HCT116 (cell line): ENCODE measurements around the gene ALK. TPM values are rescaled to one million over a fixed set of nuclear protein-coding genes. Genes with fewer than 3 reads are reported as not detected.

Source experiments
- ATAC-seq: fragments of 200-7000 bp; cut with Tn5 transposase; 2 replicates; pipeline ENCODE4 v1.9.1; 2020; ENCODE audit warnings: mild to moderate bottlenecking, moderate library complexity
- BruUV-seq: library from RNA; stranded (reverse); fragments of 400-500 nt; replicated peaks from 2 replicates; lab custom pipeline; 2021; lab: Mats Ljungman, UMichigan
- CTCF ChIA-PET: fragments of 300-600 bp; sonication (Branson Sonifier 250); formaldehyde crosslinking; loops from one replicate; lab custom pipeline; 2021; ENCODE audit warnings: antibody characterized with exemption; lab: Charles Lee
- POLR2A ChIA-PET: fragments of 300-600, 350-600 bp; sonication (Branson Sonifier 250); formaldehyde crosslinking; loops from one replicate; lab custom pipeline; 2021; ENCODE audit warnings: antibody characterized with exemption; lab: Charles Lee
- RAD21 ChIA-PET, 2 experiments: fragments of 300-600 bp; sonication (Branson Sonifier 250); formaldehyde crosslinking; loops; one replicate each; lab custom pipeline; 2023; ENCODE audit warnings: low total read pairs in 2 of 2; ENCODE audit not compliant: uncharacterized antibody in 2 of 2, unreplicated experiment in 2 of 2, low non-redundant PET in 1 of 2; lab: Charles Lee
- DNase-seq: peaks from one replicate; pipeline ENCODE4 v3.0.0-alpha.2; 2010; ENCODE audit warnings: low read depth, low spot score
- H2AFZ ChIP-seq: fragments of 200-600 bp; shearing (Covaris generic), sonication (generic); 2 replicates; pipeline ENCODE4 v1.6.1; 2017; ENCODE audit warnings: low read depth, mixed run types, mixed read lengths, antibody characterized with exemption, low read length; ENCODE audit not compliant: poor library complexity, severe bottlenecking
- H3K27ac ChIP-seq: 2 replicates; pipeline ENCODE4 v1.5.1; 2012; ENCODE audit warnings: low read depth, low read length
- H3K27me3 ChIP-seq: fragments of 200-600 bp; sonication (generic); 2 replicates; pipeline ENCODE4 v1.6.1; 2016; ENCODE audit warnings: mixed run types, low read length, mixed read lengths; ENCODE audit not compliant: insufficient read depth
- H3K36me3 ChIP-seq, 2 experiments: fragments of 200-500 bp in 1 of 2; fragments of 200-600 bp in 1 of 2; sonication (Bioruptor generic) in 1 of 2; sonication (generic) in 1 of 2; 2 replicates each; pipeline versions ENCODE4 v1.5.1 to v1.6.1; 2014 to 2016; ENCODE audit warnings: low read length in 2 of 2, inconsistent platforms in 1 of 2, mixed read lengths in 1 of 2, mixed run types in 1 of 2; ENCODE audit not compliant: insufficient read depth in 2 of 2, control insufficient read depth in 1 of 2
- H3K4me1 ChIP-seq, 2 experiments: fragments of 200-600 bp in 1 of 2; sonication (generic) in 1 of 2; 2 replicates each; pipeline versions ENCODE4 v1.5.1 to v1.6.1; 2012 to 2017; ENCODE audit warnings: low read length in 2 of 2, inconsistent platforms in 1 of 2, mild to moderate bottlenecking in 1 of 2, mixed read lengths in 1 of 2, mixed run types in 1 of 2, moderate library complexity in 1 of 2; ENCODE audit not compliant: insufficient read depth in 2 of 2, control insufficient read depth in 1 of 2
- H3K4me2 ChIP-seq: fragments of 200-600 bp; sonication (generic); 2 replicates; pipeline ENCODE4 v1.6.1; 2017; ENCODE audit warnings: mixed run types, low read length, mixed read lengths
- H3K4me3 ChIP-seq, 2 experiments: fragments of 200-600 bp in 1 of 2; sonication (generic) in 1 of 2; replicated peaks in 1 of 2; 2 replicates each; pipeline ENCODE4 v1.5.1; 2011 to 2016; ENCODE audit warnings: low read length in 2 of 2, control low read depth in 1 of 2, low read depth in 1 of 2, mild to moderate bottlenecking in 1 of 2, mixed read lengths in 1 of 2, mixed run types in 1 of 2
- H3K79me2 ChIP-seq: fragments of 200-600 bp; sonication (generic); 2 replicates; pipeline ENCODE4 v1.6.1; 2017; ENCODE audit warnings: mild to moderate bottlenecking, mixed run types, low read length, moderate library complexity, mixed read lengths; ENCODE audit not compliant: insufficient read depth
- H3K9ac ChIP-seq: fragments of 200-600 bp; sonication (generic); 2 replicates; pipeline ENCODE4 v1.6.1; 2016; ENCODE audit warnings: low read length, mixed read lengths
- H3K9me2 ChIP-seq: fragments of 200-600 bp; sonication (generic), shearing (Covaris generic); 2 replicates; pipeline ENCODE4 v1.6.1; 2017; ENCODE audit warnings: mixed run types, mild to moderate bottlenecking, moderate library complexity; ENCODE audit not compliant: insufficient read depth
- H3K9me3 ChIP-seq, 2 experiments: fragments of 200-500 bp in 1 of 2; fragments of 200-600 bp in 1 of 2; sonication (Bioruptor generic) in 1 of 2; sonication (generic) in 1 of 2; 2 replicates each; pipeline ENCODE4 v1.6.1; 2014 to 2017; ENCODE audit warnings: low read length in 2 of 2, mixed read lengths in 2 of 2, inconsistent platforms in 1 of 2, low read depth in 1 of 2, mild to moderate bottlenecking in 1 of 2, mixed run types in 1 of 2, moderate library complexity in 1 of 2; ENCODE audit not compliant: control insufficient read depth in 1 of 2, insufficient read depth in 1 of 2
- H4K20me1 ChIP-seq: fragments of 200-600 bp; sonication (generic), shearing (Covaris generic); 2 replicates; pipeline ENCODE4 v1.6.1; 2017; ENCODE audit warnings: mixed run types, mild to moderate bottlenecking, moderate library complexity; ENCODE audit not compliant: insufficient read depth
- CEBPB ChIP-seq: IDR thresholded peaks from 2 replicates; pipeline ENCODE4 v1.6.1; 2012; ENCODE audit warnings: low read depth
- EGR1 ChIP-seq: IDR thresholded peaks from 2 replicates; pipeline ENCODE4 v1.6.1; 2012; ENCODE audit warnings: low read depth
- FOSL1 ChIP-seq: IDR thresholded peaks from 2 replicates; pipeline ENCODE4 v1.6.1; 2012; ENCODE audit warnings: low read depth
- POLR2AphosphoS5 ChIP-seq: IDR thresholded peaks from 2 replicates; pipeline ENCODE4 v1.6.1; 2011; ENCODE audit warnings: mild to moderate bottlenecking, low read depth, low read length, moderate library complexity
- SIN3A ChIP-seq: IDR thresholded peaks from 2 replicates; pipeline ENCODE4 v1.6.1; 2012; ENCODE audit warnings: low read depth
- SP1 ChIP-seq: IDR thresholded peaks from 2 replicates; pipeline ENCODE4 v1.6.1; 2012; ENCODE audit warnings: low read depth
- SRF ChIP-seq: IDR thresholded peaks from 2 replicates; pipeline ENCODE4 v1.6.1; 2012; ENCODE audit warnings: low read depth
- TCF7L2 ChIP-seq: IDR thresholded peaks from 2 replicates; pipeline ENCODE4 v1.7.0; 2011; ENCODE audit warnings: borderline replicate concordance, inconsistent platforms; ENCODE audit not compliant: insufficient read depth, insufficient read length; ENCODE audit errors: extremely low read depth
- YY1 ChIP-seq: IDR thresholded peaks from 2 replicates; pipeline ENCODE4 v1.6.1; 2011; ENCODE audit warnings: low read length, low read depth, moderate library complexity, mild to moderate bottlenecking; ENCODE audit not compliant: insufficient replicate concordance; ENCODE audit errors: extremely low read depth
- ZFX ChIP-seq: fragments of 450-650 bp; IDR thresholded peaks from 2 replicates; pipeline ENCODE4 v1.6.1; 2017
- intact Hi-C: fragments of 100-400 bp; cut with micrococcal nuclease; formaldehyde crosslinking; loops from 2 replicates; pipeline ENCODE4 v1.10.0; 2022
- total RNA-seq: library from RNA; stranded (reverse); gene quantifications from one replicate; pipeline ENCODE4 v1.2.1, GENCODE V29; 2021; ENCODE audit not compliant: unreplicated experiment
- TF ChIP-seq, protein P1 (sequence below): IDR thresholded peaks from 2 replicates; pipeline ENCODE4 v1.6.1; 2011; ENCODE audit warnings: mild to moderate bottlenecking, low read length, moderate library complexity; ENCODE audit not compliant: insufficient replicate concordance; ENCODE audit errors: extremely low read depth
- TF ChIP-seq, protein P2 (sequence below): IDR thresholded peaks from 2 replicates; pipeline ENCODE4 v1.6.1; 2012
- TF ChIP-seq, protein P3 (sequence below): IDR thresholded peaks from 2 replicates; pipeline ENCODE4 v1.6.1; 2012

Gene ALK
- total RNA-seq, 1 experiment from 2014 or later: not detected

DNA sequence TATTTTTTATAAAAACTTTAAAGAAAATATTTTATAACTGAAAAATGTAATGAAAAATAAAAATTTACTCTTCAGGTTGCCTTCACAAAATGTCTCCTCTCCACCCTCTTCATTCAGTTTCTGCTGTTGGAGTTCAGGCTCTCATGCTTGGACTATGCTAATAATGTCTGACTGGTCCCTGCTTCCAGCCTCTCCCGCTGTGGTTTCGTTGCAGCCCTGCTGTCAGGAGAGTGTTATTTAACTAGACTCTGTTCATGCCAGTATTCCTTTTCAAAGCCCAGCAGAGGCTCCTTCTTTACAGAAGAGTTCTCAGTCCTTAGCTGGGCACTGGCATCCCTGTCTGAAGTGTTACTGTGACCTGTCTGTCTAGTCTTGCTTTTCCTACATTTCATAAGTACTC lies 765.8 kb downstream of the ALK start:
- ATAC-seq: no peak
- no peaks in the 10 kb centered on the region for H3K79me2 ChIP-seq
- no peak overlapping the region for H3K9ac ChIP-seq
- no peaks in the 10 kb centered on the region for H3K27me3 ChIP-seq
- no peaks in the 10 kb centered on the region for H3K9me2 ChIP-seq
- POLR2A ChIA-PET: no interaction called here
- intact Hi-C loops: no loop called here
- H3K4me1 ChIP-seq: no peaks in the 10 kb centered on the region
- H3K9me3 ChIP-seq: no peaks in the 10 kb centered on the region
- H2AFZ ChIP-seq: no peak overlapping the region
- DNase-seq: no peak
- no peak for TF ChIP-seq ZFX
- no peak for TF ChIP-seq CEBPB
- no peak for TF ChIP-seq TCF7L2
- no peak for TF ChIP-seq SP1
- no peak for TF ChIP-seq EGR1
- TF ChIP-seq, protein P1, sequence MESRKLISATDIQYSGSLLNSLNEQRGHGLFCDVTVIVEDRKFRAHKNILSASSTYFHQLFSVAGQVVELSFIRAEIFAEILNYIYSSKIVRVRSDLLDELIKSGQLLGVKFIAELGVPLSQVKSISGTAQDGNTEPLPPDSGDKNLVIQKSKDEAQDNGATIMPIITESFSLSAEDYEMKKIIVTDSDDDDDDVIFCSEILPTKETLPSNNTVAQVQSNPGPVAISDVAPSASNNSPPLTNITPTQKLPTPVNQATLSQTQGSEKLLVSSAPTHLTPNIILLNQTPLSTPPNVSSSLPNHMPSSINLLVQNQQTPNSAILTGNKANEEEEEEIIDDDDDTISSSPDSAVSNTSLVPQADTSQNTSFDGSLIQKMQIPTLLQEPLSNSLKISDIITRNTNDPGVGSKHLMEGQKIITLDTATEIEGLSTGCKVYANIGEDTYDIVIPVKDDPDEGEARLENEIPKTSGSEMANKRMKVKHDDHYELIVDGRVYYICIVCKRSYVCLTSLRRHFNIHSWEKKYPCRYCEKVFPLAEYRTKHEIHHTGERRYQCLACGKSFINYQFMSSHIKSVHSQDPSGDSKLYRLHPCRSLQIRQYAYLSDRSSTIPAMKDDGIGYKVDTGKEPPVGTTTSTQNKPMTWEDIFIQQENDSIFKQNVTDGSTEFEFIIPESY: no peak
- no peak for TF ChIP-seq SIN3A
- TF ChIP-seq, all 23 proteins: peak for 0
- ChIA-PET CTCF (no interaction called here), RAD21 (no interaction called here)
- Histone ChIP-seq H3K4me3 (no peak overlapping the region), H3K36me3 (peaks cover 0 to 10% of the 10 kb centered on the region in 2 experiments; a peak in 1 of 4 replicates), H3K4me2 (no peak overlapping the region), H3K27ac (no peak overlapping the region), H4K20me1 (no peaks in the 10 kb centered on the region)
- no TSS peak for BruUV-seq

DNA sequence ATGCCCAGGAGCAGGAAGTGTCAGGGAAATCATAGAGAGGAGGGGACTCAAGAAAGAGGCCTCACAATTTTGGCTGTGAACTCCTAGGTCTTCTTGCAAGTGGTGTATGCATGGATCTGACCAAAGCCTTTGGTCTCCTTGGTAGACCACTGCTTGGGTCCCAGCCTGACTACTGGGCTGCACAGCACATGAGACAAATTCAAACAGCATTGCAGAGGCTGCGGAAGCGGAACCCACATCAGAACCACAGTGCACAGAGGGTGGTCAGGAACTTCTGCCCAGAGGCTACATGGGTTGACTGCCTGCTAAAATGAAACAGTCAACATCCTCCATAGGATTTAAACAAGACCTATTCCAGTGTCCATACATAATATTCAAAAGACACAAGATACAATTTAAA lies 766.8 kb downstream of the ALK start:
- DNase-seq: no peak
- Histone ChIP-seq H3K79me2 (no peaks in the 10 kb centered on the region), H3K4me2 (no peak overlapping the region), H2AFZ (no peak overlapping the region), H3K9me2 (no peaks in the 10 kb centered on the region), H4K20me1 (no peaks in the 10 kb centered on the region), H3K9me3 (no peaks in the 10 kb centered on the region), H3K27me3 (no peaks in the 10 kb centered on the region), H3K4me1 (no peaks in the 10 kb centered on the region), H3K4me3 (no peak overlapping the region), H3K27ac (no peak overlapping the region), H3K9ac (no peak overlapping the region), H3K36me3 (peaks cover 0 to 10% of the 10 kb centered on the region in 2 experiments; a peak in 1 of 4 replicates)
- ChIA-PET RAD21 (no interaction called here), CTCF (no interaction called here), POLR2A (no interaction called here)
- BruUV-seq: no TSS peak
- ATAC-seq: no peak
- intact Hi-C loops: no loop called here
- TF ChIP-seq, protein P1: no peak
- TF ChIP-seq YY1 (no peak), TCF7L2 (no peak), POLR2AphosphoS5 (no peak), SRF (no peak), FOSL1 (no peak), CEBPB (no peak)
- TF ChIP-seq, protein P2, sequence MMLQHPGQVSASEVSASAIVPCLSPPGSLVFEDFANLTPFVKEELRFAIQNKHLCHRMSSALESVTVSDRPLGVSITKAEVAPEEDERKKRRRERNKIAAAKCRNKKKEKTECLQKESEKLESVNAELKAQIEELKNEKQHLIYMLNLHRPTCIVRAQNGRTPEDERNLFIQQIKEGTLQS: no peak
- TF ChIP-seq, protein P3, sequence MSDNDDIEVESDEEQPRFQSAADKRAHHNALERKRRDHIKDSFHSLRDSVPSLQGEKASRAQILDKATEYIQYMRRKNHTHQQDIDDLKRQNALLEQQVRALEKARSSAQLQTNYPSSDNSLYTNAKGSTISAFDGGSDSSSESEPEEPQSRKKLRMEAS: no peak
